Stimulated activated naive CD8-positive, alpha-beta T cell treated with anti-CD3 and anti-CD28 coated beads, Interleukin-15, Interleukin-2, amounts not matched to agents 100 U/mL and 50 U/mL, for 24 hours (primary cell): ENCODE measurements around the gene ZNRF3.
"Not testable (repeated sequence)": the region's sequence is repeated elsewhere in the genome, so short reads cannot be mapped to it uniquely, and the experiment has no call there.

ENCODE experiments used
- ATAC-seq: fragments of 150-1000 bp; cut with Tn5 transposase; one replicate; pipeline ENCODE4 v1.10.0; 2021
- DNase-seq: peaks from one replicate; pipeline ENCODE4 v3.0.0; 2021

The ZNRF3 gene

GRCh38 chr22:28882878-28883656, at the start of gene ZNRF3:
TSS of gene ZNRF3 (plus strand) at chr22:28883572. CDS start at chr22:28883767, 195 bp downstream.
- peak; percentile 86 for ATAC-seq

GRCh38 chr22:28835630-28836189, 47.7 kb upstream of the ZNRF3 start:
- DNase-seq (no peak), ATAC-seq (no peak)

More at GRCh38 chr22:28882878-28883656, at the start of gene ZNRF3:
- peak; percentile 88 for DNase-seq

GRCh38 chr22:28837640-28838039, 45.7 kb upstream of the ZNRF3 start:
- ATAC-seq (no peak), DNase-seq (no peak)

GRCh38 chr22:28838971-28839370, 44.4 kb upstream of the ZNRF3 start:
- ATAC-seq = no peak

GRCh38 chr22:28841111-28841510, 42.3 kb upstream of the ZNRF3 start:
- ATAC-seq = no peak
- no peak for DNase-seq

More at GRCh38 chr22:28838971-28839370, 44.4 kb upstream of the ZNRF3 start:
- DNase-seq = no peak

- no peak for DNase-seq
- ATAC-seq = no peak
Observed at GRCh38 chr22:28843633-28844032, 39.7 kb upstream of the ZNRF3 start.

GRCh38 chr22:28844277-28844676, 39.1 kb upstream of the ZNRF3 start:
- not testable (repeated sequence) for ATAC-seq, DNase-seq

- no peak for DNase-seq
- ATAC-seq = no peak
Observed at GRCh38 chr22:28846994-28847393, 36.4 kb upstream of the ZNRF3 start.

GRCh38 chr22:28855355-28856094, 27.8 kb upstream of the ZNRF3 start:
- ATAC-seq (no peak), DNase-seq (peak; percentile 42)

- DNase-seq (no peak), ATAC-seq (no peak)
Observed at GRCh38 chr22:28856095-28856455, 27.3 kb upstream of the ZNRF3 start.

GRCh38 chr22:28857288-28857687, 26.1 kb upstream of the ZNRF3 start:
- DNase-seq (no peak), ATAC-seq (no peak)

GRCh38 chr22:28864878-28865596, 18.3 kb upstream of the ZNRF3 start:
- ATAC-seq = no peak
- no peak for DNase-seq

GRCh38 chr22:28867191-28867590, 16.2 kb upstream of the ZNRF3 start:
- ATAC-seq = no peak
- no peak for DNase-seq

- ATAC-seq = not testable (repeated sequence)
- DNase-seq = peak; percentile 16
Observed at GRCh38 chr22:28868389-28868788, 15.0 kb upstream of the ZNRF3 start.

GRCh38 chr22:28869736-28870135, 13.6 kb upstream of the ZNRF3 start:
- ATAC-seq = no peak
- DNase-seq = no peak

- DNase-seq (no peak), ATAC-seq (no peak)
Observed at GRCh38 chr22:28873183-28873963, 10.0 kb upstream of the ZNRF3 start.

- DNase-seq = no peak
- ATAC-seq = no peak
Observed at GRCh38 chr22:28874061-28874460, 9.3 kb upstream of the ZNRF3 start.

GRCh38 chr22:28874811-28875320, 8.5 kb upstream of the ZNRF3 start:
- DNase-seq = no peak
- no peak for ATAC-seq

GRCh38 chr22:28882545-28882877, 861 bp upstream of the ZNRF3 start:
- DNase-seq (peak; percentile 31), ATAC-seq (peak; percentile 10)

- no peak for ATAC-seq
- DNase-seq = no peak
Observed at GRCh38 chr22:28883657-28883916, 215 bp downstream of the ZNRF3 start.

GRCh38 chr22:28883917-28884746, 760 bp downstream of the ZNRF3 start:
- ATAC-seq (peak; percentile 11), DNase-seq (peak; percentile 32)
